A172 (cell line): ENCODE measurements around the gene PLA2G5. TPM values are rescaled to one million over a fixed set of nuclear protein-coding genes. Genes with fewer than 3 reads are reported as not detected.
"Not testable (repeated sequence)": the region's sequence is repeated elsewhere in the genome, so short reads cannot be mapped to it uniquely, and the experiment has no call there.

Experiments
- DNase-seq: peaks from one replicate; pipeline ENCODE4 v3.0.0-alpha.2; 2015; ENCODE audit warnings: low spot score
- total RNA-seq: library from RNA; depleted of rRNA; stranded (reverse); fragments of >200 nt; shearing (Covaris generic); gene quantifications from 2 replicates; pipeline ENCODE4 v1.2.3, GENCODE V29; 2014

Gene PLA2G5
- total RNA-seq, 1 experiment from 2014 or later = not detected

DNA sequence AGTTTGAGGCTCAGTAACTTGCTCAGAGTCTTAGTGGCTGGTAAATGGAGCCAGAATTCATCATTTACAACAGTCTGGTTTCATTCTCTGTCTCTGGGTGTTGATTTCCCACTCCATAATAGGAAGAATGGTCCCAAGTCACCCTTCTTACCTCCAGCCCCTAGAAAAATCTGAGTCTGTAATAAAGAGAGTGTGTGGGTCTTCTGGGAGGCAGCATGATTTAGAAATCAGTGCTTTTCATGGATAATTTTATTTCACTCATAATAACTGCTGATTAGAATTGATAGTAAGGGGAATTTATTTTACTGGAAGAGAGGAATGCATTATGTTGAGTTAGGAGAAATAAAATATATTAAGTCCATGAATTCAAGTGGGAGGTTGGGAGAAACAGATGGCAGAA, 47.2 kb downstream of the PLA2G5 start:
- no peak for DNase-seq

DNA sequence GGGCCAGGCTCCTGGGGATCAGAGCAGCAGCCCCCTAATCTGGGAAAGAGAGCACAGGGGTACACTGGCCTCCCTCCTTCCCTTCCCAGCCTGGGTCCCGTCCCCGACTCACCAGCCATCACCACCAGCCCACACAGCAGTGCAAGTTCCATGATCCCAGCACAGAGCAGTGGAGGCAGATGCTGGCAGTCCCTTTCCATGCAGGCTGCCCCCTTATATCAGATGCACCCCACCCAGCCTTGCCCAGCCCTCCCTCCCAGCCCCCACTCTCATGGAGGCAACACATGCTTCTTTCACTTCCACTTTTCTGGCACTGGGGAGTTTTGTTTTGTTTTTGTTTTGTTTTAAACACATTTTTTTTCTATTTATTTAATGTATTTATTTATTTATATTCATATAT, 49.4 kb downstream of the PLA2G5 start, which contains the start of gene PLA2G2D:
Gene PLA2G2D, minus strand, starts transcription at position 190 of the 400 bp plus-strand sequence. Its CDS starts 38 bp downstream, at position 152.
- DNase-seq = no peak

DNA sequence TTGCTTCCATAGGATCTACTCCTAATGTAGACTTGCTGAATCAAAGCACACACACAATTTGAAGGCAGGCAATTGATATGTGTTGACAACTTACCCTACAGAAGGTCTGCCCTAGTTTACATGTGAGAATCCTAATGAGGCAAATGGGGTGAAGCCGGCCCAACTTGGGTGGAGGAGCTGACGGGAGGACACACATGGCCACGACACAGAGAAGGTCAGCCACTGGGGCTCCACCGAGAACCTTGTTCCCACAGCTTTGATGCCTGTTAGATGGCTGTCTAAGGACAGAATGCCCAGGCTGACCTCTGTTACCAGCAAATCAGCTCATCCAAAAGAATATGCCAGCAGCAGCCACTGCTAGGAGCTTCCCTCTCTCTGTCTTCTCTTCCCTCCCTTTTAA, 50.8 kb downstream of the PLA2G5 start:
- DNase-seq = no peak

DNA sequence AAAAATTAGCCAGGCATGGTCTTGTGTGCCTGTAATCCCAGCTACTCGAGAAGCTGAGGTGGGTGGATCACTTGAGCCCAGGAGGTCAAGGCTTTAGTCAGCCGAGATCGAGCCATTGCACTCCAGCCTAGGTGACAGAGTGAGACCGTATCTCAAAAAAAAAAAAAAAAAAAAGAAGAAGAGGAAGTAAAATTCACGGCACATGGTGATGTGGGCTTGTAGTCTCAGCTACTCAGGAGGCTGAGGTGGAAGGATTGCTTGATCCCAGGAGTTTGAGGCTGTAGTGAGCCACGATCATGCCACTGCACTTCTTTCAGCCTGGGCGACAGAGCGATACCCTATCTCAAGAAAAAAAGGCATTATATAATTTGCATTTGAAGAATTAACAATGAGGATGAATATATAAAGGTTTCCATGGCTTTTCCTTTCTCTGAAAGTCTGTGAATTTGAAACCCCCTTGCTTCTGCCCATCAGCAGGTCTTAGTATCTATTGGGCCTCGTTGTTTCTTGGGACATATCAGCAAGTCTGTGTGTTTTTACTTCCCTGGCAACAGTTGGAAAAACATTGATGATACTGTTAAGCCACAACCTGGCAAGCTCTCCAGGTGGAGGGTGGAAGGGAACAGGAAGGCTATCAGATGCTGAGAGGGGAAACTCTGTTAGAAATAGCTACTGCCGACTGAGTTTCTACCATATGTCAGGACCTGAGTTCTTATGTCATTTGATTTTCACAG, 53.9 kb downstream of the PLA2G5 start:
- no peak for DNase-seq

DNA sequence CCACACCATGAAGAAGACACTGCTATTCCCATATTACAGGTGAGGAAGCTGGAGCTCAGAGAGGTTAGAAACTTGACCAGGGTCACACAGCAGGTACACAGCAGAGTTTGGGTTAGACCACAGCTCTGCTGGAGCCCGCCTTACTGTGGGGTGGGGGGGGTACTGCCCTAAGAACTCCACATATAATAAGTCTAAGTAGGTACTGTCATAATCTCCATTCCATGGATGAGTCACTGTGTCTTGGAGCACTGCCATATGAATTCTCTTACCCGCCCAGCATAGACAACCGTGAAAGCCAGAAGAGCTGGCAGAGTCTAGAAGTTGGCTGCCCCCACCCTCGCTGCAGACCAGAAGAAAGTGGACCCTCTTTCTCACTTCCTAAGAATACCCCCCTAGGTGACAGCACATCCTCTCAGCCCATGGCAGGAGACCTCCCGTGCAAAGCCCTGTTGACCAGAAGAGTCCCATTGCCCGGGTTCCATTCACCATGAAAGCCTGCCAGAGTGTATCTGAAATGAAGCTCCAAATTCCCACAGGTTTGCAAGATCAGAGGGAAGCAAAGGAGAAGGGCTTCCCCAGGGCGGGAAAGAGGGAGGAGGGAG, 54.6 kb downstream of the PLA2G5 start:
- DNase-seq = peak; percentile 80

DNA sequence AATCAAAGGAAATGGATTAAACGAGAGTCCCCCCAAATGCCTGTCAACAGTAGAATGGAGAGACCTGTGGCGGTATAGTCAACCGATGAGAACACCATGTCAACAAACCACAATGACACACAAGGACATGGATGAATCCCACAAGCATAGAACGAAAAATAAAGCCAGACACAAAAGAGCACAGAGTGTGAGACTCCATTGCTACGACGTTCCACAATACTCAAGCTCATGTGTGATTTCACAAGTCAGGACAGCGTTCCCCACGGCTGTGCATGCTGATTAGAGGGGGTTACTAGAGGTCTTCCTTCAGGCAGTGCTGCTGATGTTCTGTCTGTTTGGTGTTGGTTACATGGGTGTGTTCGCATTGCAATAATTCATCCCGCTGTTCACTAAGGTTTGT, 55.1 kb downstream of the PLA2G5 start:
- DNase-seq = no peak

DNA sequence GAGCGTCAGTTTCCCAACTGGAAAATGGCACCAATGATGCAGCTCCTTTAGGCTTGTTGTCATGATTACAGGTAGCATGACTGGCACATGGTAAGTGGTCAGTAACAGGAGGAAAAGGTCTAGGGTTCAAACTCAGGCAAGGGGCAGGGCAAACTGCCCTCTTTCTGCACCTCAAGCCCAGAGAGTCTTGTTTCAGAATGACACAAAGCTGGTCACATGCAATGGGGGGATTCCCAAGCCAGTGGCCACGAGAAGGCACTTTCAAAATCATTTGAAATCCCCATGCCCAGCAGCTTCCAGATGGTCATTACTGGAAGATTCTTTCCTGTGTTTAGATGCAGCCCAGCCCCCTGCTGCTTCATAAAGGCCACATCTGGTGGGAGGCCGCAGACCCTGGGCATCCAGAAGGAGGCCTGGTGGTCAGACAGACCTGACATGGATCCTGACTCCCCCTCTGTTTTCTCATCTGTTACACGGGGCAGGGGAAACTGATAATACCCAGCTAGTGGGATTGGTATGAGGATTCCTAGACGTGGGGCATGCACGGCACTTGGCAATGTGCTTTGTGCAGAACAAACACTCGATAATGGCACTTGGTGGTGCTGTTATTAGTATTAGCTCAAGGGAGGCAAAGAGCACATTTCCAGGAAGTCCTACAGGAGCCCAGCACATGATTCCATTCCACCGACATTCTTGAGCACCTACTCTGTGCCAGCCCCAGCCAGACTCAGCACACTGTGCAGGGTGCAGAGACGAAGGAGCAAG, 56.2 kb downstream of the PLA2G5 start:
- DNase-seq = no peak

DNA sequence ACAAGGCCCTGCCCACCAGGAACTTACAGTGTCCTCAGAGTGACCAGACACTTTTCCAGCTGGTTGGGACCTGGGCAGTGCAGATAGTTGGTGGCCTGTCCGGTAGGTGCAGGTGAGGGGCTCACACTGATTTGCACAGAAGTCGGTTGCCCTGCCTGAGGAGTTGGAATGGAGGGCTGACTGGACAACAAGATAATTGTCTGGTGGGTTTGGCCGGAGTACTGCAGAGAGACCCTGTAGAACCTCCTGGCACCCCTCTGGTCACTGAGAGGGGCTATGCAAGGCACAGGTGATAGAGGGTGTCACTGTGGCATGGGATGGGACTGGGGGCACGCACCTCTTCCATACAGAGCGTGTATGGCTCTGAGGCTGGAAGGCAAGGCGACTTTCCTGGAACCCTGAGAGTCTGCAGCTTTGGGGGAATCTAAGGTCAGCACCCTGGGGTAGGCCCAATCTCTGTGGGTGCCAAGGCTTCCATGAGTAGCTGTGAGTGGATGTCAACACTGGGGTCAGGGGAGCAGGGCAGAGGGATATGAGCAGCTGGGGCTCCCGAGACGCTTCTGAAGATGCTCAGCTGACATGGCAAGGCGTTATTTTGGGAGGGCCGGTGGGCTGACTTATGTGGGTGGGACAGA, 56.9 kb downstream of the PLA2G5 start:
- DNase-seq = no peak

DNA sequence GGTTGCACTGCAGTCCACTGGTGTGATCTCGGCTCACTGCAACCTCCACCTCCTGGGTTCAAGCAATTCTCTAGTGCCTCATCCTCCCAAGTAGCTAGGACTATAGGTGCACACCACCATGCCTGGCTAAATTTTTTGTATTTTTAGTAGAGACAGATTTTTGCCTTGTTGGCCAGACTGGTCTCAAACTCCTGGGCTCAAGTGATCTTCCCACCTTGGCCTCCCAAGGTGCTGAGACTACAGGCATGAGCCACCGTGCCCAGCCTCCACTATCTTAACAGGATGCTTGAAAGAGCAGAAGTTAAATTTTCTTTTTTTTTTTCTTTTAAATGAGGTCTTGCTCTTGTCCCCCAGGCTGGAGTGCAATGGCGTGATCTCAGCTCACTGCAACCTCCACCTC, 60.5 kb downstream of the PLA2G5 start:
- DNase-seq = not testable (repeated sequence)

DNA sequence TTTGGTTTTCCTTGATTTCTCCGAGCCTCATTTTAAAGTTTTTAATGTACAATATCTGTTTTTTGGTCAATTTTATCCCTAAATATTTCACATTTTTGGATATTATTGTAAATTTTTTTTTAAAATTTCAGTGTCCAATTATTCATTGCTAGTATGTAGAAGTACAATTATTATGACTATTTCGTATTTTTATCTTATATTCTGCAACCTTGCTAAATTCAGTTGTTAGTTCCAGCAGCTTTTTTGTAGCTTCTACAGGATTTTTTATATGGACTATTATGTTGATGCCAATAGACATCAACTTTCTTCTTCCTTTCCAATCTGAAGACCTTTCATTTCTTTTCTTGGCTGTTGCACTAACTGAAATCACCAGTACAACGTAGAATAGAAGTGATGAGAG, 65.0 kb downstream of the PLA2G5 start:
- no peak for DNase-seq

DNA sequence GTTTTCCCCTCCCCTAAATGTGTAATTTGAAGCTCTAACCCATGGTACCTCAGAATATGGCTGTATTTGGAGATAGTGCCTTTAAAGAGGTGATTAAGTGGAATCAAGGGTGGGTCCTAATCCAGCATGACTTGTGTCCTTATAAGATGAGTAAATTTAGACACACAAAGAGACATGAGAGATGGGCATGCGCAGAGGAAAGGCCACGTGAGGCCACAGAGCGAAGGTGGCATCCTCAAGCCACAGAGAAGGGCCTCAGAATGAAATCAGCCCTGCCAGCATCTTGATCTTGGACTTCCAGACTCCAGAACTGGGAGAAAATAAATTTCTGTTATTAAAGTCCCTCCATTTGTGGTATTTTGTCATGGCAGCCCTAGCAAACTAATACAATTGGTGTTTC, 66.3 kb downstream of the PLA2G5 start:
- no peak for DNase-seq

DNA sequence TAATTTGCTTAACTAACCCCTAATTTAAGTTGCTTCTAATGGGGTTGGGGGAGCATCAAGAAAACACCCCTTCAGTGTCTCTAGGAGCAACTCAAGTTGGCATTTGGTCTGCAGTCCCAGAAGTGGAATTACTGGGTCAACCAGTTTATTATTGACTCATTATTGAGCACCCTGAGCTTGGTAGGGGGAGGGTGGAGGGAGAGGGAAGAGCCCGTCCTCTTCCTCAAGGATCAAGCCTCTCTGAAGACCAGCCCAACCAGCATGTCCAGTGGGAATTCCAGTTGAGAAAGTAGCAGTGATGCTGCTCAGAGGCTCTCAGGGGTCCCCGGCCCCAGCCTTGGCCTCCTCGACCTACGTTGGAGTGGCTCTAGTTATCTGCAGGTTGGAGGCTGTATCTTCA, 67.1 kb downstream of the PLA2G5 start:
- no peak for DNase-seq

DNA sequence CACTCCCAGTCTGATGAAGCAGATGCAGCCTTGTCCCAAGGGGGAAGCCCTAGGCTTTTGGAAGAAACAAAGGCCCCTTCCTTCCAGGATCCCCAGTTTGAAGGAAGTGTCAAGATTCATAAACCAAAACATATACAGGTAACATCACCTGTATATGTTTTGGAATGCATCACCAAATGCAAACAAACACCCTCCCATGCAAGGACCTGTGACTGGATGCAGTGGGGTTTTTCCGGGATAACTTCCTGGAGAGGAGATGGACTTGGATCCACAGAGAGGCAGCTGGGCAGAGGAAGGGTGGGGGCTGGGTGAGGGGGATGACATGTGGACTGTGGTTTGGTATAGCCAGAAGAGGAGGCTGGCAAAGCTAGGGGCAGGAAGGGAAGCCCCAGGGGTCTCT, 67.6 kb downstream of the PLA2G5 start:
- no peak for DNase-seq

DNA sequence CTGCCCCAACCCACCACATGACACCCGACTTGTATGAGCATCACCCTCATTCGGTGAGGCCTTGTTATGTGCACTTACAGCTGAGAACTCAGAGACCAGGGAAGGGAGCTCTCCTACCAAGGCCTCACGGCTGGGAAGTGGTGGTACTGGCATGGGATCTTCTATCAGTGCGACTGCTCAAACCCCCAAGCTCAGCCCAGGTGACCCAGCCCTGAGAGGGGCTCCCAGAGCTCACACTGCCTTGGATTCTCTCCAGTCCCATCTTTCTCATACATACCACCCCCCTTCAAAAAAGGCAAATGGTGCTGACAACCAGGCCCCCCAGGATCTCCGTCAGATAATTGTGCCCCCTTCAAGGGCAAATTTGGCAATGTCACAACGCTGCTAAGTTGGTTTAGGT, 68.4 kb downstream of the PLA2G5 start:
- no peak for DNase-seq

DNA sequence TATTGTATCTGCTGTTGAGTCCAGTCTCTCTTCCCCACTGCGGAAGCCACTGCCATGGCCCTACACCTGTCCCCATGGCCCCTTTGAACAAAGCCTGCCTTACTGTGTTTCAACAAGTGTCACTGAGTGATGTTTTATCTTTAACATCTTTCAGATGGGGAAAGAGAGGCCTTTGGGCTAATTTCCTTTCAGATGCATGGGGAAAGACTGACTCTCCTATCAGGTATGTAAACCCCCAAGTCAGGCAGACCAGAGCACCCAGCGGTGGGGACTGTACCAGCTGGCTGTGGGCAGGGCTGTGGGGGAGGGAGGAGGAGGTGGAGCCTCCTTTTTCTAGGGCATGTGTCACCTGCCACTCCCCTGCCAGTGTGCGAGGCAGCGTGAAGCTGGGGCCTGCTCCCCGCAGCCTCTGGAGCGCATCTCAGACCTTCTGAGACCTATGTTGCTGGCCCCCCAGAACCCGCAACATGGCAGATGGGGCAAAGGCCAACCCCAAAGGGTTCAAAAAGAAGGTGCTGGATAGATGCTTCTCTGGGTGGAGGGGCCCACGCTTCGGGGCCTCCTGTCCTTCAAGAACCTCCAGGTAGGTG, 69.1 kb downstream of the PLA2G5 start, which contains the start of gene PLA2G2F:
Gene PLA2G2F, plus strand, starts transcription at position 363 of the 590 bp plus-strand sequence. Its CDS starts 105 bp downstream, at position 468.
- DNase-seq = no peak

DNA sequence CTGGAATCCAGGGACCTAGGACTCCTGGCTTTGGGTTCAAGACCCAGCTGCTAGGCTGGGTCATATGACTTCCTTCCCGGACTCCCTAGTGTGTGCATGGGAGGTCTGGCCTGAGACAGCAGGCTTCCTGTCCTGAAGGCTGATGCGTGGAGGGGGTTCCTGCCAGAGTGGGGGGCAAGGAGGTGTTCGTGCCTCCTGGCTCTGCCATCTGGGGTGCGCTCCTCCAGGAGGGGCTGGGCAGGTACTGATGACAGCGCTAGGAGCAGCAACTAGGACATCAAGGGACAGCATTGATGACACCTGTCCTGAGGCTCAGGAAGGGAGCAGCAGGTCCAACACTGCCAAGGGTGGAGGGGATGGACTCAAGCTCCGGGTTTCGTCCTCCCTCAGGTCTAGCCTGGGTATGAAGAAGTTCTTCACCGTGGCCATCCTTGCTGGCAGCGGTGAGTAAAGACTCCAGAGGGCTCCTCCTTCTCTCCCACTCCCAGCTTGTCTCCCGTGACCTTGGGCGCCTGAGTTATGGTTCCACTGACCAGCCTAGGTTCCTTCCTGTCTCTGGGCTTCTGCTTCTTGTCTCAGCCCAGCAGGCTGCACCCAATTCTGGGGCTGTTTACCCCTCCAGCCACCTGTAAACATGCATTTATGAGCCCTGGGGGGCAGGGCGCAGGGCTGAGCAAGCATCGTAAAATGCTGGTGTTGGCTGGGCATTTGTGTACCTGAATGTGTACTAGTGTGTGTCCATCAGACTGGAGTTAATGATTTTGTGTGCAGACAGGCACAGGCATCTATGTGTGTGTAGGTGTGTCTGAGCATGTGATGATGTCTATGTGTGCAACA, 70.0 kb downstream of the PLA2G5 start:
- DNase-seq = no peak

DNA sequence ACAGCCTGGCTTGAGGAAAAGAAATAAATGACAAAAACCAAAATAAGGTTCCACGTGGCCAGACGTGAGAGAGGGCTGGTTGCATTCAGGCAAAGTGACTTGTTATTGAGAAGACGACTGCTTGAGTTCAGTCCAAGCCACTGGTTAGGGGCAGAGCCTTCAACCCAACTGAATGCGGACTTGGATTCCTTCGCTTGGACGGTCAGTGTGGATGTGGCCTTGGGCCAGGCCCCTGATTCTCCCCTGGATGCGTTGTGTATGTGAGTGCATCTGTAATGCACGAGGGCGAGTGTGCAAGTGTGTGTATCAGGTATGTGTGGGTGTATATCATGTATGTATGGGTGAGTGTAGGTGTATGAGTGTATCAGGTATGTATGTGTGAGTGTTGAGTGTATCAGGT, 71.0 kb downstream of the PLA2G5 start:
- no peak for DNase-seq

DNA sequence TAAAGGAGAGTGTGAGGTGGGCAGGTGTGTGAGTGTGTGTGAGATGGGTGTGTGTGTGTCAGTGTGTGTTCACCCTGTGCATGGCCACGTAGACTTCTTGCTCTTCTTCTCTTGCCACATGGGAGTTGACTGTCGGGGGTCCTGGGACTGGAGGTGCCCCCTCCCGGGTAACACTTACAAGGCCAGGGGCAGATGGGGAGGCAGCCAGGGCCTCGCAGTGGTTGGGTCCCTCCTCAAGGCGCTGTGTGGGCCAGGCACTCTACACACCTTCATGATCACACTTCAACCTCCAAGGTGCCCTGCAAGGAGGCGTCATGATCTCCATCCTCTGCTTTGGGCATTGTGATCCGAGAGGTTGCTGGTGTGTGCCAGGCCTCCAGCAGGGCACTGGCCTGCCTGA, 71.5 kb downstream of the PLA2G5 start:
- DNase-seq = no peak
